H9 (cell line): ENCODE data around the gene MVD. TPM values are rescaled to one million over a fixed set of nuclear protein-coding genes. Genes with fewer than 3 reads are reported as not detected.

Experiments used
- DNase-seq: peaks from one replicate; pipeline ENCODE4 v3.0.0-alpha.2; 2017
- H2AFZ ChIP-seq: one replicate; pipeline ENCODE4 v1.6.1; 2013; ENCODE audit warnings: mild to moderate bottlenecking, low read length, control low read depth, moderate library complexity
- H2AK5ac ChIP-seq: 2 replicates; pipeline ENCODE4 v1.6.1; 2013; ENCODE audit warnings: low read length, control low read depth, mixed read lengths; ENCODE audit not compliant: insufficient read length
- H2BK120ac ChIP-seq: one replicate; pipeline ENCODE4 v1.6.1; 2013; ENCODE audit warnings: low read depth, mild to moderate bottlenecking, low read length, control low read depth, inconsistent platforms; ENCODE audit not compliant: poor library complexity, severe bottlenecking
- H2BK12ac ChIP-seq: 2 replicates; pipeline ENCODE4 v1.6.1; 2013; ENCODE audit warnings: low read length, control low read depth, mixed read lengths, low read depth; ENCODE audit not compliant: insufficient read length
- H2BK15ac ChIP-seq: 2 replicates; pipeline ENCODE4 v1.6.1; 2013; ENCODE audit warnings: low read depth, low read length, control low read depth
- H2BK20ac ChIP-seq: one replicate; pipeline ENCODE4 v1.6.1; 2013; ENCODE audit warnings: low read depth, mild to moderate bottlenecking, low read length, control low read depth, inconsistent platforms; ENCODE audit not compliant: poor library complexity, severe bottlenecking
- H2BK5ac ChIP-seq: 2 replicates; pipeline ENCODE4 v1.6.1; 2013; ENCODE audit warnings: low read length, control low read depth, mixed read lengths; ENCODE audit not compliant: insufficient read length
- H3K14ac ChIP-seq: 2 replicates; pipeline ENCODE4 v1.6.1; 2013; ENCODE audit warnings: low read length, control low read depth; ENCODE audit not compliant: insufficient read depth
- H3K18ac ChIP-seq: 2 replicates; pipeline ENCODE4 v1.6.1; 2013; ENCODE audit warnings: low read depth, mild to moderate bottlenecking, mixed read lengths, low read length, control low read depth; ENCODE audit not compliant: insufficient read length
- H3K23ac ChIP-seq: 2 replicates; pipeline ENCODE4 v1.6.1; 2013; ENCODE audit warnings: low read length, control low read depth, mixed read lengths, low read depth; ENCODE audit not compliant: insufficient read length
- H3K23me2 ChIP-seq: 2 replicates; pipeline ENCODE4 v1.6.1; 2013; ENCODE audit warnings: low read depth, mild to moderate bottlenecking, mixed read lengths, low read length, control low read depth; ENCODE audit not compliant: insufficient read length, poor library complexity, severe bottlenecking
- H3K27ac ChIP-seq: 2 replicates; pipeline ENCODE4 v1.5.1; 2013; ENCODE audit warnings: low read length, control low read depth, mixed read lengths, low read depth; ENCODE audit not compliant: insufficient read length
- H3K27me3 ChIP-seq: 2 replicates; pipeline ENCODE4 v1.6.1; 2013; ENCODE audit warnings: low read length, control low read depth, inconsistent platforms; ENCODE audit not compliant: insufficient read depth
- H3K4ac ChIP-seq: 2 replicates; pipeline ENCODE4 v1.6.1; 2013; ENCODE audit warnings: low read depth, mild to moderate bottlenecking, control low read depth, inconsistent platforms, low read length, moderate library complexity
- H3K4me1 ChIP-seq: 2 replicates; pipeline ENCODE4 v1.6.1; 2013; ENCODE audit warnings: low read length, control low read depth, inconsistent platforms; ENCODE audit not compliant: insufficient read depth
- H3K4me2 ChIP-seq: 2 replicates; pipeline ENCODE4 v1.6.1; 2013; ENCODE audit warnings: low read length, control low read depth, mixed read lengths; ENCODE audit not compliant: insufficient read length, insufficient read depth
- H3K56ac ChIP-seq: 2 replicates; pipeline ENCODE4 v1.6.1; 2013; ENCODE audit warnings: low read depth, mild to moderate bottlenecking, mixed read lengths, low read length, control low read depth; ENCODE audit not compliant: insufficient read length
- H3K79me1 ChIP-seq: 2 replicates; pipeline ENCODE4 v1.6.1; 2013; ENCODE audit warnings: low read depth, mild to moderate bottlenecking, moderate library complexity, low read length, control low read depth, inconsistent platforms; ENCODE audit not compliant: insufficient read depth, poor library complexity, severe bottlenecking
- H3K79me2 ChIP-seq: 2 replicates; pipeline ENCODE4 v1.6.1; 2013; ENCODE audit warnings: low read length, control low read depth, inconsistent platforms; ENCODE audit not compliant: insufficient read depth
- H3K9ac ChIP-seq: 2 replicates; pipeline ENCODE4 v1.6.1; 2013; ENCODE audit warnings: low read length, control low read depth, mixed read lengths; ENCODE audit not compliant: insufficient read length; ENCODE audit errors: extremely low read depth
- H3K9me3 ChIP-seq: one replicate; pipeline ENCODE4 v1.6.1; 2013; ENCODE audit warnings: low read depth, low read length, inconsistent platforms; ENCODE audit not compliant: control insufficient read depth
- H3T11ph ChIP-seq: one replicate; pipeline ENCODE4 v1.6.1; 2013; ENCODE audit warnings: mild to moderate bottlenecking, low read length, control low read depth, inconsistent platforms
- H4K20me1 ChIP-seq: one replicate; pipeline ENCODE4 v1.6.1; 2013; ENCODE audit not compliant: control insufficient read depth, insufficient read length, insufficient read depth
- H4K5ac ChIP-seq: 2 replicates; pipeline ENCODE4 v1.6.1; 2013; ENCODE audit warnings: low read depth, mild to moderate bottlenecking, mixed read lengths, low read length, control low read depth; ENCODE audit not compliant: insufficient read length
- H4K8ac ChIP-seq: replicated peaks from 2 replicates; pipeline ENCODE4 v1.6.1; 2013; ENCODE audit warnings: low read length, control low read depth, mixed read lengths, low read depth; ENCODE audit not compliant: insufficient read length
- H4K91ac ChIP-seq: 2 replicates; pipeline ENCODE4 v1.6.1; 2013; ENCODE audit warnings: low read depth, mild to moderate bottlenecking, moderate library complexity, mixed read lengths, low read length, control low read depth; ENCODE audit not compliant: insufficient read length
- H3K27ac Mint-ChIP-seq, 3 experiments: 2 replicates in 2 of 3; 3 replicates in 1 of 3; pipeline ENCODE4 v1.8.0; 2020 to 2021; ENCODE audit warnings: mixed read lengths in 3 of 3, mild to moderate bottlenecking in 1 of 3, moderate library complexity in 1 of 3
- H3K27me3 Mint-ChIP-seq: 2 replicates; pipeline ENCODE4 v1.8.0; 2021; ENCODE audit warnings: low read depth, mild to moderate bottlenecking, moderate library complexity, mixed read lengths
- H3K36me3 Mint-ChIP-seq, 3 experiments: 2 replicates in 2 of 3; 3 replicates in 1 of 3; pipeline ENCODE4 v1.8.0; 2020 to 2021; ENCODE audit warnings: low read depth in 3 of 3, mixed read lengths in 3 of 3; ENCODE audit not compliant: insufficient read depth in 1 of 3
- H3K4me1 Mint-ChIP-seq, 2 experiments: 2 replicates each; pipeline ENCODE4 v1.8.0; 2020; ENCODE audit warnings: mixed read lengths in 2 of 2
- H3K4me3 Mint-ChIP-seq, 2 experiments: 2 replicates in 1 of 2; 3 replicates in 1 of 2; pipeline ENCODE4 v1.8.0; 2020 to 2021; ENCODE audit warnings: mild to moderate bottlenecking in 2 of 2, mixed read lengths in 2 of 2, moderate library complexity in 1 of 2
- H3K9me3 Mint-ChIP-seq, 2 experiments: 2 replicates in 1 of 2; 3 replicates in 1 of 2; pipeline ENCODE4 v1.8.0; 2020; ENCODE audit warnings: mild to moderate bottlenecking in 2 of 2, mixed read lengths in 2 of 2, moderate library complexity in 1 of 2
- WGBS: extraction: QIAGEN DNeasy Blood & Tissue Kit; methylation state at CpG from one replicate; pipeline ENCODE4 v1.1.7; 2013; ENCODE audit warnings: missing lambda C conversion rate, low lambda C conversion rate, mixed read lengths; ENCODE audit not compliant: insufficient read length; ENCODE audit errors: extremely low coverage; 5-methylcytosine and 5-hydroxymethylcytosine counted together
- total RNA-seq: library from RNA; stranded (reverse); gene quantifications from 2 replicates; pipeline ENCODE4 v1.2.1, GENCODE V29; 2021
- TF ChIP-seq, protein P1 (sequence below): fragments of 200-600 bp; sonication (generic); conservative IDR thresholded peaks from 3 replicates; pipeline ENCODE4 v1.8.0; 2021; ENCODE audit warnings: antibody characterized with exemption, mild to moderate bottlenecking

Gene MVD
- total RNA-seq, 1 experiment from 2014 or later = 53.2 TPM

DNA sequence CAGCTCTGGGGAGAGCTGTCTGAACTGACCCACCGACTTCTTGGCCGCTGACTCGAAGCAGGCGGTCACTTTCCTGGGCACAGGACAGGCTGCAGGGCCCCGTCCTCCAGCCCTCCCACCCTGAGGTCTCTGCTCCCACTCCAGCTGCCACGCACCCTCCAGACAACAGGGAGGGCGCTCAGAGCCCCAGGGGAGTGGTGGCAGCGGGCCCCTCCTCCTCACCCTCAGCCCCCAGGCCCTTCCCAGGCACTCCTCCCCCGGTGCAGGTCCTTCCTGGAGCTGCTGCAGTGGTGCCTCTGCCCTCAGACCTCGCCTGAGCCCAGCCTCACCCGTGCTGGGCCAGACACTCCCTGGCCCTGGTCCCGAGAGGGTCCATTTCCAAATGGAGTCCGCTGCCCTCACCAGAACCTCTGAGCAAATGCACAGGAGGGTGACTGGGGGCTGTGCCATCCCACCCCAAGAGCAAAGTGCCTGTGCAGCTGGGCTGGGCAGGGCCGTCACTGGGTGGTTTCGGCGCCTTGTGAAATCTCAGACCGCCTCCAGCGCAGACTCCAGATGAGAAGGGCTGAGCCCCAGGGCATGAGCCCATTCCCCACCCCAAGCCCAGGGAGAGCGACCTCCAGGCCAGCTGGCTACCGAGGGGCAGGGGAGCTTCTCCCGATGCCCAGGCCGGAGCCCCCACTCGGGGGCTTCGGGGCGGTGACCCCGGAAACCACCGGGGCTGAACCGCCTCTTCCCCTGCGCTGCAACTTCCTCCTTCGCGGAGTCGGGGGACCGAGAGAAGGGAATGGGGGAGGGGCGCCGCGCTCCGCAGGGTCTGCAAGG, 12.8 kb downstream of the MVD start:
- Histone ChIP-seq H3K79me2 (no peaks in the 10 kb centered on the region), H2BK12ac (no peak overlapping the region), H3K4ac (no peak overlapping the region), H4K20me1 (no peaks in the 10 kb centered on the region), H3K18ac (no peak overlapping the region), H4K91ac (no peak overlapping the region), H3K4me2 (peak overlapping the region; percentile 66), H2AFZ (no peak overlapping the region), H3K9ac (peak overlapping the region; percentile 48), H2BK5ac (no peak overlapping the region), H3T11ph (no peak overlapping the region), H4K5ac (no peak overlapping the region), H3K27ac (no peak overlapping the region), H3K56ac (no peak overlapping the region), H2BK120ac (no peak overlapping the region), H3K79me1 (peaks cover 3% of the 10 kb centered on the region), H4K8ac (no peak overlapping the region), H2AK5ac (no peak overlapping the region), H3K27me3 (no peaks in the 10 kb centered on the region), H3K23me2 (peaks cover 17% of the 10 kb centered on the region), H3K23ac (no peak overlapping the region), H3K9me3 (no peaks in the 10 kb centered on the region), H3K14ac (peak overlapping the region; percentile 21), H3K4me1 (no peaks in the 10 kb centered on the region; the same call in 1 of the 2 replicates), H2BK15ac (no peak overlapping the region), H2BK20ac (no peak overlapping the region)
- TF ChIP-seq, protein P1, sequence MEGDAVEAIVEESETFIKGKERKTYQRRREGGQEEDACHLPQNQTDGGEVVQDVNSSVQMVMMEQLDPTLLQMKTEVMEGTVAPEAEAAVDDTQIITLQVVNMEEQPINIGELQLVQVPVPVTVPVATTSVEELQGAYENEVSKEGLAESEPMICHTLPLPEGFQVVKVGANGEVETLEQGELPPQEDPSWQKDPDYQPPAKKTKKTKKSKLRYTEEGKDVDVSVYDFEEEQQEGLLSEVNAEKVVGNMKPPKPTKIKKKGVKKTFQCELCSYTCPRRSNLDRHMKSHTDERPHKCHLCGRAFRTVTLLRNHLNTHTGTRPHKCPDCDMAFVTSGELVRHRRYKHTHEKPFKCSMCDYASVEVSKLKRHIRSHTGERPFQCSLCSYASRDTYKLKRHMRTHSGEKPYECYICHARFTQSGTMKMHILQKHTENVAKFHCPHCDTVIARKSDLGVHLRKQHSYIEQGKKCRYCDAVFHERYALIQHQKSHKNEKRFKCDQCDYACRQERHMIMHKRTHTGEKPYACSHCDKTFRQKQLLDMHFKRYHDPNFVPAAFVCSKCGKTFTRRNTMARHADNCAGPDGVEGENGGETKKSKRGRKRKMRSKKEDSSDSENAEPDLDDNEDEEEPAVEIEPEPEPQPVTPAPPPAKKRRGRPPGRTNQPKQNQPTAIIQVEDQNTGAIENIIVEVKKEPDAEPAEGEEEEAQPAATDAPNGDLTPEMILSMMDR = no peak
- peak overlapping the region; percentile 83 to 91 for H3K4me3 Mint-ChIP-seq
- WGBS = no CpG with 5 or more reads among the region's 37 CpGs
- H3K9me3 Mint-ChIP-seq = no peaks in the 10 kb centered on the region; a peak in 1 of 5 replicates
- H3K36me3 Mint-ChIP-seq = peaks cover 8 to 20% (median 20%) of the 10 kb centered on the region in 3 experiments; a peak in 6 of 7 replicates
- peaks cover 8 to 12% of the 10 kb centered on the region in 2 experiments for H3K4me1 Mint-ChIP-seq
- no peaks in the 10 kb centered on the region for H3K27me3 Mint-ChIP-seq
- H3K27ac Mint-ChIP-seq = no peak overlapping the region; a peak in 2 of 7 replicates
- DNase-seq = peak; percentile 35
